Measurements from ENCODE around the gene FBXW11.

DNA sequence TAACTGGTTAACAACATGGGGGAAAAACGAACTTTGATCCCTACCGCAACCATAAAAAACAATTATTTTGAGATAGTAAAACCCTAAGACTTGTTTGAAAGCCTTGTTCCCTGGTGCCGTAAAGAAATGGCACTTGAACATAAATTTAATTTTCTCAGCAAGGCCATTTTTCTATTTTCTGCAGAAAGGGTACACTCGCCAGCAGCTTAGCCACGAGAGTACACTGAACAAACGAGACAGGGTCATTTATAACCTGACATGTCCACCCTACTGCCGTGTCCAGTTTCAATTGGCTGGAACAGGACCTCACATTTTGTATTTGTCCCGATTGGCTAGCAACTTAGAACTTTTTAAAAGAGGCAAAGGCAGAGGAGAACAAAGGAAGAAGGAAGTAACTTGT lies 26.8 kb downstream of the FBXW11 start:
- TF ChIP-seq, protein P1, sequence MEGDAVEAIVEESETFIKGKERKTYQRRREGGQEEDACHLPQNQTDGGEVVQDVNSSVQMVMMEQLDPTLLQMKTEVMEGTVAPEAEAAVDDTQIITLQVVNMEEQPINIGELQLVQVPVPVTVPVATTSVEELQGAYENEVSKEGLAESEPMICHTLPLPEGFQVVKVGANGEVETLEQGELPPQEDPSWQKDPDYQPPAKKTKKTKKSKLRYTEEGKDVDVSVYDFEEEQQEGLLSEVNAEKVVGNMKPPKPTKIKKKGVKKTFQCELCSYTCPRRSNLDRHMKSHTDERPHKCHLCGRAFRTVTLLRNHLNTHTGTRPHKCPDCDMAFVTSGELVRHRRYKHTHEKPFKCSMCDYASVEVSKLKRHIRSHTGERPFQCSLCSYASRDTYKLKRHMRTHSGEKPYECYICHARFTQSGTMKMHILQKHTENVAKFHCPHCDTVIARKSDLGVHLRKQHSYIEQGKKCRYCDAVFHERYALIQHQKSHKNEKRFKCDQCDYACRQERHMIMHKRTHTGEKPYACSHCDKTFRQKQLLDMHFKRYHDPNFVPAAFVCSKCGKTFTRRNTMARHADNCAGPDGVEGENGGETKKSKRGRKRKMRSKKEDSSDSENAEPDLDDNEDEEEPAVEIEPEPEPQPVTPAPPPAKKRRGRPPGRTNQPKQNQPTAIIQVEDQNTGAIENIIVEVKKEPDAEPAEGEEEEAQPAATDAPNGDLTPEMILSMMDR (IDR thresholded peaks at IDR 0.05) = no peak
- no peak for TF ChIP-seq POLR2A (IDR thresholded peaks at IDR 0.05)

Measured in body of pancreas (tissue), 4 donors.